ENCODE measurements around the gene NCOA5. TPM values are rescaled to one million over a fixed set of nuclear protein-coding genes. Genes with fewer than 3 reads are reported as not detected.

The NCOA5 gene
- total and polyA plus RNA-seq, 10 donors, result 14.3 to 33.2 (median 27.7) TPM

DNA sequence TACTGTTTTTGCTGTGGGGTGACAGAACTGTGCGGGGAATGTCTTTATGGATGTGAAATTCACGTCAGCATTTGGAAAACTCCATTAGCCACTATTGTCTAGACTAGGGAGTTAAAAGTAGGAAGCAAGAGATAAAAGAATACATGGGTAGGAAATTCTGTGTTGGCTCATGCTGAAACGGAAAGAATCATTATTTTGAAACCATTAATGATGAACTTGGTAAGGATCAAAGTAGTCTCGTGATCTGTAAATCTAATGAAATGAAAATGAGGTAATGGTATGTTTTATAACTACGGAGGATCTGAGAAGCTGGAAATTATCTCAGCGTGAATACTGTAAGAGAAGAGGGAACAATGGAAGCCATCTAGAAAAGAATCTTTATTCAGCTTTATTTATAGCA is 17.3 kb upstream of the NCOA5 start:
- WGBS, 5 donors, result 67 to 82% (median 70%) methylated on average over 6 of the region's 6 CpGs
- peaks cover 0 to 29% (median 0%) of the 10 kb centered on the region in 7 donors for H3K27me3 ChIP-seq (replicated peaks in 1 of 7)
- intact Hi-C loops (cut with DNase I; ENCODE audit: low total_unique reads), result no loop called here

DNA sequence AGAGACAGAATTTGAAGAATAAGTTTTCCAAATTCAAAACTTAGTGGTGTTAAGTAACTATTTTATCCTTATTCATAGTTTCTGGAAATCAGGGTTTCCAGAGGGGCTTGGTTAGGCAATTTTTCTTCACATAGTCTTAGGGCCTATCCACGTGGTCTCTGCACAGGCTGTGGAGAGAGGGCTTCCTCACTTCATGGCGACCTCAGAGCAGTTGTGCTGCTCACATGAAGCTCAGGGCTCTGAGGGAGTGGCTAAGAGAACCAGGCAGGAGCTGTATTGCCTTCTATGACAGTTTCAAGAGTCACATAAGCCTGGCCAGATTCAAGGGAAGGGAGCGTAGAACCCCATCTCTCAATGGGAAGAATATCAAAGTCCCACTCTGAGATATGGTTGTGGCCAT is 14.5 kb upstream of the NCOA5 start:
- Histone ChIP-seq H3K4me3 (no peak overlapping the region), H3K9me3 (no peaks in the 10 kb centered on the region), H3K27me3 (replicated peaks in 1 of 7) (peaks cover 0 to 56% (median 7%) of the 10 kb centered on the region in 7 donors), H3K36me3 (no peaks in the 10 kb centered on the region), H3K4me1 (peaks cover 0 to 27% (median 13%) of the 10 kb centered on the region in 6 donors), H3K27ac (no peak overlapping the region)
- intact Hi-C loops (cut with DNase I; ENCODE audit: low total_unique reads), result no loop called here
- no peak for DNase-seq
- TF ChIP-seq, protein P1, sequence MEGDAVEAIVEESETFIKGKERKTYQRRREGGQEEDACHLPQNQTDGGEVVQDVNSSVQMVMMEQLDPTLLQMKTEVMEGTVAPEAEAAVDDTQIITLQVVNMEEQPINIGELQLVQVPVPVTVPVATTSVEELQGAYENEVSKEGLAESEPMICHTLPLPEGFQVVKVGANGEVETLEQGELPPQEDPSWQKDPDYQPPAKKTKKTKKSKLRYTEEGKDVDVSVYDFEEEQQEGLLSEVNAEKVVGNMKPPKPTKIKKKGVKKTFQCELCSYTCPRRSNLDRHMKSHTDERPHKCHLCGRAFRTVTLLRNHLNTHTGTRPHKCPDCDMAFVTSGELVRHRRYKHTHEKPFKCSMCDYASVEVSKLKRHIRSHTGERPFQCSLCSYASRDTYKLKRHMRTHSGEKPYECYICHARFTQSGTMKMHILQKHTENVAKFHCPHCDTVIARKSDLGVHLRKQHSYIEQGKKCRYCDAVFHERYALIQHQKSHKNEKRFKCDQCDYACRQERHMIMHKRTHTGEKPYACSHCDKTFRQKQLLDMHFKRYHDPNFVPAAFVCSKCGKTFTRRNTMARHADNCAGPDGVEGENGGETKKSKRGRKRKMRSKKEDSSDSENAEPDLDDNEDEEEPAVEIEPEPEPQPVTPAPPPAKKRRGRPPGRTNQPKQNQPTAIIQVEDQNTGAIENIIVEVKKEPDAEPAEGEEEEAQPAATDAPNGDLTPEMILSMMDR (IDR thresholded peaks at IDR 0.05 in 8 of 11, conservative IDR thresholded peaks at IDR 0.05 in 3 of 11), result no peak
- TF ChIP-seq POLR2AphosphoS5 (IDR thresholded peaks at IDR 0.05) (no peak), POLR2A (IDR thresholded peaks at IDR 0.05) (no peak)
- WGBS, 5 donors, result 65 to 88% (median 81%) methylated on average over 3 of the region's 3 CpGs

More for the DNA sequence above, 17.3 kb upstream of the NCOA5 start:
- H3K4me3 ChIP-seq, result no peak overlapping the region
- H3K27ac ChIP-seq, result no peak overlapping the region
- DNase-seq, result no peak
- TF ChIP-seq, protein P1 (IDR thresholded peaks at IDR 0.05 in 8 of 11, conservative IDR thresholded peaks at IDR 0.05 in 3 of 11), result no peak
- TF ChIP-seq POLR2A (IDR thresholded peaks at IDR 0.05) (no peak), POLR2AphosphoS5 (IDR thresholded peaks at IDR 0.05) (no peak)
- no peaks in the 10 kb centered on the region for H3K9me3 ChIP-seq
- H3K4me1 ChIP-seq, result peaks cover 4 to 36% (median 21%) of the 10 kb centered on the region in 6 donors
- H3K36me3 ChIP-seq, result no peaks in the 10 kb centered on the region

DNA sequence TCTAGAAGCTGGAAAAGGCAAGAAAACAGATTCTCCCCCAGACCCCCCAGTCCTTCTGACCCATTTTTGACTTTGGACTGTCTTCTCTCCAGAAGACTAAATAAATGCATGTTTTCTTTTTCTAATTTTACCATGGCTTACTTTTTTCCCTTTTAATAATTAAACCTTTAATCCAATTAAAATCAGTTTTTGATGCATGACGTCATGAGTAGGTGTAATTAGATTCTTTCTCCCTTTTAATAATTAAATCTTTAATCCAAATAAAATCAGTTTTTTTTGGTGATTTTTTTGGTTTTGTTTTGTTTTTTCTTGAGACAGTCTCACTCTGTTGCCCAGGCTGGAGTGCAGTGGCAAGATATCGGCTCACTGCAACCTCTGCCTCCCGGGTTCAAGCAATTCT is 13.2 kb upstream of the NCOA5 start:
- H3K27me3 ChIP-seq (replicated peaks in 1 of 7), result peaks cover 0 to 66% (median 12%) of the 10 kb centered on the region in 7 donors

DNA sequence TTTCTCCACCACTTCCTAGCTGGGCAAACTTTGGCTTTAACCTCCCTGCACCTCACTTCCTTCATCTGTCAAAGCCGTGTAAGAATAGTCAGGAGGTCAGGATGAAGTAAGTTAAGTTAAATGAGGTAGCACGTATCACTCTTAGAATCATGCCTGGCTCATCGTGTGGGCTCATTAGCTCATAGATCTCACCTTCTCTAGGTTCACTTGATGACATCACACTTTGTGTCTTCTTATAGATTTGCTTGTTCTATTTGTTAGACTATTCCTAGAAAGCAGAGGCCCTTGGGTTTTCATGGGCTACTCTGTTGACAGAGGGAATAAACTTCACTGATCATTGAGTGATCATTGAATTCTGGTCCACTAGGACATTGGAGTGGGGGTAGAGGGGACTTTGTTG is 12.2 kb upstream of the NCOA5 start:
- intact Hi-C loops (cut with DNase I; ENCODE audit: low total_unique reads), result no loop called here
- Histone ChIP-seq H3K36me3 (no peaks in the 10 kb centered on the region), H3K4me1 (peaks cover 0 to 12% (median 6%) of the 10 kb centered on the region in 6 donors), H3K4me3 (no peak overlapping the region), H3K27me3 (replicated peaks in 1 of 7) (peaks cover 0 to 69% (median 12%) of the 10 kb centered on the region in 7 donors), H3K27ac (no peak overlapping the region), H3K9me3 (no peaks in the 10 kb centered on the region)
- no peak for TF ChIP-seq POLR2AphosphoS5 (IDR thresholded peaks at IDR 0.05)
- TF ChIP-seq POLR2A (IDR thresholded peaks at IDR 0.05), result no peak
- TF ChIP-seq, protein P1 (IDR thresholded peaks at IDR 0.05 in 8 of 11, conservative IDR thresholded peaks at IDR 0.05 in 3 of 11), result no peak
- DNase-seq, result no peak
- WGBS, 5 donors, result 56 to 72% (median 65%) methylated on average over 3 of the region's 3 CpGs

More for the DNA sequence above, 13.2 kb upstream of the NCOA5 start:
- intact Hi-C loops (cut with DNase I; ENCODE audit: low total_unique reads), result no loop called here
- TF ChIP-seq POLR2AphosphoS5 (IDR thresholded peaks at IDR 0.05) (no peak), POLR2A (IDR thresholded peaks at IDR 0.05) (no peak)
- TF ChIP-seq, protein P1 (IDR thresholded peaks at IDR 0.05 in 8 of 11, conservative IDR thresholded peaks at IDR 0.05 in 3 of 11), result no peak
- Histone ChIP-seq H3K9me3 (no peaks in the 10 kb centered on the region), H3K36me3 (no peaks in the 10 kb centered on the region), H3K27ac (no peak overlapping the region), H3K4me3 (no peak overlapping the region), H3K4me1 (peaks cover 0 to 16% (median 7%) of the 10 kb centered on the region in 6 donors)
- WGBS, 5 donors, result 86 to 99% (median 88%) methylated on average over 3 of the region's 3 CpGs
- DNase-seq, result no peak
